GM12878 (cell line): ENCODE measurements around the gene CDC25A. TPM values are rescaled to one million over a fixed set of nuclear protein-coding genes. Genes with fewer than 3 reads are reported as not detected.

Experiments used
- ATAC-seq: fragments of 200-7000 bp; cut with Tn5 transposase; 3 replicates; pipeline ENCODE4 v1.9.1; 2020; ENCODE audit warnings: mild to moderate bottlenecking, moderate library complexity
- BruUV-seq: library from RNA; stranded (reverse); fragments of 400-500 nt; replicated peaks from 2 replicates; lab custom pipeline; 2021; lab: Mats Ljungman, UMichigan
- CTCF ChIA-PET: fragments of 300-600 bp; sonication (Branson Sonifier 250); formaldehyde crosslinking; extraction: SDS; loops from one replicate; lab custom pipeline; 2021; ENCODE audit warnings: inconsistent platforms; lab: Yijun Ruan, JAX
- POLR2A ChIA-PET: fragments of 350-600 bp; formaldehyde crosslinking; extraction: SDS; loops from one replicate; lab custom pipeline; 2021; ENCODE audit warnings: inconsistent platforms; lab: Charles Lee
- RAD21 ChIA-PET: fragments of 300-600 bp; sonication (Branson Sonifier 250); formaldehyde crosslinking; loops from one replicate; lab custom pipeline; 2023; ENCODE audit warnings: antibody characterized with exemption; ENCODE audit not compliant: unreplicated experiment; lab: Charles Lee
- SMC1A ChIA-PET: fragments of 300-600 bp; sonication (Branson Sonifier 250); formaldehyde crosslinking; loops from one replicate; lab custom pipeline; 2023; ENCODE audit not compliant: unreplicated experiment, uncharacterized antibody; lab: Charles Lee
- DNase-seq: peaks from one replicate; pipeline ENCODE4 v3.0.0-alpha.2; 2011; ENCODE audit warnings: low read depth, low spot score
- FAIRE-seq: peaks from 3 replicates; lab custom pipeline; 2011; peaks lifted over from hg19 to GRCh38; lab: Jason Lieb, UNC
- H2AFZ ChIP-seq: 2 replicates; pipeline ENCODE4 v1.6.0; 2011; ENCODE audit warnings: low read depth, low read length, control low read depth; ENCODE audit not compliant: control insufficient read depth
- H3K27ac ChIP-seq: 2 replicates; pipeline ENCODE4 v1.5.1; 2011; ENCODE audit warnings: control low read depth; ENCODE audit not compliant: control insufficient read depth, insufficient read depth
- H3K27me3 ChIP-seq, 2 experiments: replicated peaks in 1 of 2; 2 replicates each; pipeline versions ENCODE4 v1.6.0 to v1.6.1; 2011; ENCODE audit warnings: low read length in 1 of 2; ENCODE audit not compliant: control insufficient read depth in 2 of 2, insufficient read depth in 2 of 2
- H3K36me3 ChIP-seq, 2 experiments: 2 replicates each; pipeline ENCODE4 v1.5.1; 2011; ENCODE audit warnings: low read length in 1 of 2; ENCODE audit not compliant: control insufficient read depth in 2 of 2, insufficient read depth in 2 of 2
- H3K4me1 ChIP-seq: 2 replicates; pipeline ENCODE4 v1.6.1; 2011; ENCODE audit warnings: mild to moderate bottlenecking, low read length, moderate library complexity, mixed read lengths; ENCODE audit not compliant: control insufficient read depth, insufficient read depth
- H3K4me2 ChIP-seq: 2 replicates; pipeline ENCODE4 v1.6.0; 2011; ENCODE audit warnings: control low read depth; ENCODE audit not compliant: control insufficient read depth, insufficient read depth
- H3K4me3 ChIP-seq: fragments of 200-600 bp; sonication (generic); 2 replicates; pipeline ENCODE4 v1.5.1; 2016
- H3K79me2 ChIP-seq: 2 replicates; pipeline ENCODE4 v1.6.0; 2011; ENCODE audit warnings: low read length; ENCODE audit not compliant: control insufficient read depth, insufficient read depth
- H3K9ac ChIP-seq: 2 replicates; pipeline ENCODE4 v1.8.0; 2011; ENCODE audit warnings: low read length, control low read depth, mixed read lengths; ENCODE audit not compliant: control insufficient read depth, insufficient read depth
- H3K9me3 ChIP-seq: replicated peaks from 3 replicates; pipeline ENCODE4 v1.5.1; 2011; ENCODE audit warnings: mild to moderate bottlenecking, low read length; ENCODE audit not compliant: control insufficient read depth, insufficient read depth
- H4K20me1 ChIP-seq: 2 replicates; pipeline ENCODE4 v1.6.0; 2011; ENCODE audit not compliant: control insufficient read depth, insufficient read depth
- EGR1 ChIP-seq, 2 experiments: IDR thresholded peaks; 1 replicate in 1 of 2; 2 replicates in 1 of 2; pipeline ENCODE4 v1.6.1; 2011 to 2012; ENCODE audit warnings: low read depth in 2 of 2, low read length in 2 of 2, borderline replicate concordance in 1 of 2, mild to moderate bottlenecking in 1 of 2, moderate library complexity in 1 of 2
- ELK1 ChIP-seq: IDR thresholded peaks from 2 replicates; pipeline ENCODE4 v1.6.1; 2012; ENCODE audit warnings: low read depth, low read length, improper control_type of control experiment
- FOS ChIP-seq: IDR thresholded peaks from 3 replicates; pipeline ENCODE4 v1.6.1; 2011; ENCODE audit warnings: borderline replicate concordance; ENCODE audit not compliant: insufficient read length; ENCODE audit errors: extremely low read depth
- IKZF1 ChIP-seq: fragments of 450-650 bp; conservative IDR thresholded peaks from 2 replicates; pipeline ENCODE4 v1.6.1; 2017; ENCODE audit warnings: antibody characterized with exemption, mild to moderate bottlenecking
- NFIC ChIP-seq: IDR thresholded peaks from 2 replicates; pipeline ENCODE4 v1.6.1; 2012; ENCODE audit warnings: low read depth, mild to moderate bottlenecking, inconsistent platforms, low read length, moderate library complexity
- PAX5 ChIP-seq: IDR thresholded peaks from 2 replicates; pipeline ENCODE4 v1.6.1; 2011; ENCODE audit warnings: low read depth, low read length, borderline replicate concordance
- RBBP5 ChIP-seq: fragments of 200-600 bp; sonication (generic); conservative IDR thresholded peaks from 2 replicates; pipeline ENCODE4 v1.6.1; 2016
- SIN3A ChIP-seq: IDR thresholded peaks from 2 replicates; pipeline ENCODE4 v1.6.1; 2012; ENCODE audit warnings: low read depth, low read length, improper control_type of control experiment
- SMC3 ChIP-seq: IDR thresholded peaks from 2 replicates; pipeline ENCODE4 v1.6.1; 2011; ENCODE audit warnings: low read length, improper control_type of control experiment, borderline replicate concordance
- SUPT20H ChIP-seq: IDR thresholded peaks from 2 replicates; pipeline ENCODE4 v1.6.1; 2011; ENCODE audit warnings: low read depth, mild to moderate bottlenecking, low read length, moderate library complexity, borderline replicate concordance; ENCODE audit not compliant: control insufficient read depth
- TCF3 ChIP-seq: IDR thresholded peaks from 2 replicates; pipeline ENCODE4 v1.6.1; 2012; ENCODE audit warnings: low read depth, mild to moderate bottlenecking, low read length, borderline replicate concordance; ENCODE audit not compliant: insufficient read depth
- ZNF24 ChIP-seq: fragments of 450-650 bp; IDR thresholded peaks from 2 replicates; pipeline ENCODE4 v1.6.1; 2017; ENCODE audit warnings: antibody characterized with exemption, mild to moderate bottlenecking
- ZNF622 ChIP-seq: fragments of 450-650 bp; IDR thresholded peaks from 2 replicates; pipeline ENCODE4 v1.6.1; 2017; ENCODE audit warnings: mild to moderate bottlenecking, inconsistent platforms
- ZZZ3 ChIP-seq: IDR thresholded peaks from 2 replicates; pipeline ENCODE4 v1.6.1; 2011; ENCODE audit warnings: low read depth; ENCODE audit not compliant: control insufficient read depth, insufficient read length
- WGBS: methylation state at CpG from one replicate; pipeline ENCODE4 v1.1.6; 2016; ENCODE audit warnings: low lambda C conversion rate; ENCODE audit not compliant: insufficient replicate concordance, insufficient coverage; ENCODE audit errors: missing lambda C conversion rate; 5-methylcytosine and 5-hydroxymethylcytosine counted together
- in situ Hi-C: fragments of 300-500 bp; cut with MboI; formaldehyde crosslinking; loops from 9 replicates; pipeline ENCODE4 v1.14.3; 2018; ENCODE audit warnings: mixed read lengths
- intact Hi-C: fragments of 100-400 bp; cut with micrococcal nuclease; formaldehyde crosslinking; loops from one replicate; pipeline ENCODE4 v1.14.2; 2022; ENCODE audit not compliant: unreplicated experiment
- polyA plus RNA-seq, 11 experiments: library from polyadenylated mRNA; depleted of rRNA in 4 of 11; unstranded in 6 of 11; stranded (reverse) in 5 of 11; fragments of >200 nt; fragmentation: Nextera tagmentation in 4 of 11; fragmentation: Illumina TruSeq in 1 of 11; extraction: Ambion mirVana in 4 of 11; extraction: Trizol in 1 of 11; gene quantifications; 1 replicate in 1 of 11; 2 replicates in 10 of 11; pipeline versions ENCODE4 v1.2.1 to v1.2.3, GENCODE V29; 2011 to 2016; ENCODE audit warnings: inconsistent platforms in 2 of 11, missing spikeins in 2 of 11, low read depth in 1 of 11
- total RNA-seq, 4 experiments: library from RNA; depleted of rRNA in 3 of 4; stranded (reverse); fragments of >200 nt in 3 of 4; fragmentation: Illumina TruSeq in 1 of 4; extraction: Trizol in 1 of 4; gene quantifications; 2 replicates each; pipeline versions ENCODE4 v1.2.1 to v1.2.3, GENCODE V29; 2013 to 2021

Gene CDC25A
- total and polyA plus RNA-seq, 10 of the 15 experiments (the other 5 are each of a cell fraction or from before 2014, with no cell fraction given) = 2.9 to 36.6 (median 26.9) TPM

- TF ChIP-seq ELK1 (no peak), PAX5 (no peak), SIN3A (no peak), FOS (no peak), TCF3 (0 out of 2 replicates have a peak, but pooled peaks have one; percentile 30), NFIC (peak; percentile 37; the same call in 1 of the 2 replicates)
Measured at GRCh38 chr3:48226939-48227338, 38.7 kb upstream of the CDC25A start (continued).

- FAIRE-seq (no peak), DNase-seq (no peak), ATAC-seq (no peak)
- Histone ChIP-seq H3K4me1 (peaks cover 67% of the 10 kb centered on the region), H3K36me3 (no peaks in the 10 kb centered on the region), H3K9me3 (no peaks in the 10 kb centered on the region; the same call in 2 of the 3 replicates), H3K79me2 (no peaks in the 10 kb centered on the region), H3K27me3 (no peaks in the 10 kb centered on the region), H3K9ac (no peak overlapping the region), H3K4me2 (no peak overlapping the region), H4K20me1 (no peaks in the 10 kb centered on the region), H3K27ac (no peak overlapping the region), H2AFZ (no peak overlapping the region), H3K4me3 (no peak overlapping the region)
- RAD21 ChIA-PET = interaction anchor here (1.2 to 2.6 kb wide), 2 partner anchors 31 to 211 kb away, joined by 3 to 10 read pairs; no protein-coding TSS in a partner anchor
- SMC1A ChIA-PET = interaction anchor here (2.9 to 3.0 kb wide), 2 partner anchors 31 to 211 kb away, joined by 12 to 15 read pairs; no protein-coding TSS in a partner anchor
- in situ Hi-C loops (no loop called here), intact Hi-C loops (no loop called here)
- TF ChIP-seq EGR1 (IDR thresholded peaks at IDR 0.05; ENCODE audit: borderline replicate concordance in 1 of 2, low read depth in 2 of 2, low read length in 2 of 2) = no peak
- no peak for TF ChIP-seq ZZZ3
- TF ChIP-seq RBBP5 = no peak
- 0 out of 2 replicates have a peak, but pooled peaks have one; percentile 9 for TF ChIP-seq IKZF1
- TF ChIP-seq ZNF24 = no peak
- no peak for TF ChIP-seq ZNF622
- no peak for TF ChIP-seq SUPT20H
- TF ChIP-seq SMC3 = no peak
- CTCF ChIA-PET = interaction anchor here (0.8 to 16.5 kb wide), 5 partner anchors 31 to 214 kb away, joined by 3 to 267 read pairs (median 3); partner anchors contain the start of genes CCDC51 and TMA7
- no TSS peak for BruUV-seq
- 40% methylated on average over 3 of the region's 3 CpGs for WGBS
- POLR2A ChIA-PET = no interaction called here
Measured at GRCh38 chr3:48225587-48225986, 37.4 kb upstream of the CDC25A start.
